Psoas muscle (tissue), 8 donors: Measurements from ENCODE around the gene CNBD2. TPM values are rescaled to one million over a fixed set of nuclear protein-coding genes. Genes with fewer than 3 reads are reported as not detected.
A peak's percentile ranks its signal among the peaks of the same experiment; 100 is the strongest.
"Not testable (repeated sequence)": the region's sequence is repeated elsewhere in the genome, so short reads cannot be mapped to it uniquely, and the experiment has no call there.

ENCODE experiments used
- ATAC-seq, 4 donors: fragments of 200-7000 bp; cut with Tn5 transposase; one replicate each; pipeline ENCODE4 v1.9.1; 2020; ENCODE audit warnings: moderate library complexity in 3 of 4, mild to moderate bottlenecking in 2 of 4
- DNase-seq, 2 donors: peaks; one replicate each; pipeline ENCODE4 v3.0.0-alpha.2; 2020
- H3K27ac ChIP-seq: fragments of 200-600 bp; one replicate; pipeline ENCODE4 v1.8.0; 2022
- H3K27me3 ChIP-seq, 3 donors: fragments of 200-600 bp in 1 of 3; one replicate each; pipeline versions ENCODE4 v1.6.1 to v1.8.0; 2013 to 2022; ENCODE audit warnings: low read length in 2 of 3, mild to moderate bottlenecking in 2 of 3, moderate library complexity in 1 of 3; ENCODE audit not compliant: insufficient read depth in 3 of 3
- H3K36me3 ChIP-seq, 2 donors: fragments of 200-600 bp in 1 of 2; one replicate each; pipeline versions ENCODE4 v1.6.1 to v1.8.0; 2013 to 2022; ENCODE audit warnings: low read depth in 1 of 2, mild to moderate bottlenecking in 1 of 2, moderate library complexity in 1 of 2; ENCODE audit not compliant: insufficient read depth in 1 of 2
- H3K4me1 ChIP-seq: fragments of 200-600 bp; one replicate; pipeline ENCODE4 v1.8.0; 2022
- H3K4me3 ChIP-seq: fragments of 200-600 bp; one replicate; pipeline ENCODE4 v1.8.0; 2022; ENCODE audit warnings: mild to moderate bottlenecking
- H3K9me3 ChIP-seq: fragments of 200-600 bp; one replicate; pipeline ENCODE4 v1.8.0; 2022
- CTCF ChIP-seq: fragments of 200-600 bp; IDR thresholded peaks from one replicate; pipeline ENCODE4 v1.8.0; 2022; ENCODE audit warnings: antibody characterized with exemption
- WGBS, 3 donors: extraction: QIAGEN DNeasy Blood & Tissue Kit; methylation state at CpG; one replicate each; pipeline versions ENCODE4 v1.1.6 to v1.1.7; 2013; 5-methylcytosine and 5-hydroxymethylcytosine counted together
- intact Hi-C, 2 donors: fragments of 100-400 bp; cut with DNase I; formaldehyde crosslinking; loops; one replicate each; pipeline versions ENCODE4 v1.11.0 to v1.14.2; 2022
- polyA plus RNA-seq, 3 donors: library from polyadenylated mRNA; stranded (reverse); fragments of 200-250 nt; gene quantifications; one replicate each; pipeline ENCODE4 v1.2.3, GENCODE V29; 2013
- total RNA-seq, 4 donors: library from RNA; stranded (reverse); fragmentation: NEBNext Ultra II Directional in 2 of 4; extraction: Animal tissue kit (Norgen Biotek cat#: 25700) in 2 of 4; gene quantifications; one replicate each; pipeline versions ENCODE4 v1.2.1 to v1.2.4, GENCODE V29; 2021 to 2023
- donor health status: healthy with polysubstance abuse.
- donor health status: DM: no; HTN: no; CAD: no; lungs with moderate emphysema.
- donor health status: Bipolar disorder and iron deficiency.
- donor health status: healthy.
- donor health status: DM: yes; HTN: yes; CAD: no.
- donor health status: DM: no; HTN: no; CAD: no.
- donor health status: DM: no; HTN: no; CAD: no.
- donor health status: DM: yes; HTN: yes; CAD: no.

Gene CNBD2
- total and polyA plus RNA-seq, 7 donors, result 7.9 to 21.4 (median 14.0) TPM

- ATAC-seq (peak; percentile 99), DNase-seq (peak; percentile 93 to 95)
- TF ChIP-seq CTCF, result no peak
- Histone ChIP-seq H3K36me3 (no peaks in the 10 kb centered on the region), H3K27me3 (no peaks in the 10 kb centered on the region), H3K4me1 (peaks cover 11% of the 10 kb centered on the region), H3K4me3 (peak overlapping the region; percentile 99), H3K27ac (peak overlapping the region; percentile 100), H3K9me3 (no peaks in the 10 kb centered on the region)
- 0% methylated on average over 56 to 75 of the region's 75 CpGs for WGBS, 3 donors
- intact Hi-C loops, result no loop called here
Observed at GRCh38 chr20:36050436-36051317, 82.3 kb downstream of the CNBD2 start.

- DNase-seq, result no peak
- Histone ChIP-seq H3K27me3 (no peaks in the 10 kb centered on the region), H3K27ac (peak overlapping the region; percentile 100), H3K9me3 (no peaks in the 10 kb centered on the region), H3K4me3 (peak overlapping the region; percentile 99), H3K4me1 (peaks cover 11% of the 10 kb centered on the region), H3K36me3 (no peaks in the 10 kb centered on the region)
- intact Hi-C loops, result no loop called here
- no peak for ATAC-seq
- WGBS, 3 donors, result 74 to 78% (median 76%) methylated on average over 13 of the region's 13 CpGs
- TF ChIP-seq CTCF, result no peak
Observed at GRCh38 chr20:36051318-36052116, 83.1 kb downstream of the CNBD2 start.

GRCh38 chr20:36052117-36052513 is 83.7 kb downstream of the CNBD2 start:
- intact Hi-C loops, result no loop called here
- Histone ChIP-seq H3K4me1 (peaks cover 6% of the 10 kb centered on the region), H3K27ac (no peak overlapping the region), H3K4me3 (no peak overlapping the region), H3K36me3 (no peaks in the 10 kb centered on the region), H3K9me3 (no peaks in the 10 kb centered on the region), H3K27me3 (no peaks in the 10 kb centered on the region)
- DNase-seq (no peak), ATAC-seq (no peak)
- WGBS, 3 donors, result 87 to 89% (median 87%) methylated on average over 6 of the region's 6 CpGs
- TF ChIP-seq CTCF, result no peak

- not testable (repeated sequence) for DNase-seq, ATAC-seq
Observed at GRCh38 chr20:36053863-36054518, 85.6 kb downstream of the CNBD2 start.

GRCh38 chr20:36055145-36055544 is 86.8 kb downstream of the CNBD2 start:
- no peak for TF ChIP-seq CTCF
- Histone ChIP-seq H3K4me3 (no peak overlapping the region), H3K4me1 (peaks cover 4% of the 10 kb centered on the region), H3K27ac (no peak overlapping the region), H3K9me3 (no peaks in the 10 kb centered on the region), H3K27me3 (no peaks in the 10 kb centered on the region), H3K36me3 (no peaks in the 10 kb centered on the region)
- ATAC-seq (no peak), DNase-seq (no peak)
- 64 to 71% (median 70%) methylated on average over 4 of the region's 4 CpGs for WGBS, 3 donors
- intact Hi-C loops, result no loop called here

More at GRCh38 chr20:36053863-36054518, 85.6 kb downstream of the CNBD2 start:
- H3K27ac ChIP-seq, H3K4me1 ChIP-seq, H3K36me3 ChIP-seq, H3K4me3 ChIP-seq, H3K27me3 ChIP-seq, H3K9me3 ChIP-seq, intact Hi-C loops: not testable (repeated sequence)
- WGBS, 3 donors, result 78 to 87% (median 84%) methylated on average over 9 of the region's 9 CpGs
